ENCODE results near the gene DLEU7.

The DLEU7 gene

GRCh38 chr13:50812242-50812641, 31.2 kb downstream of the DLEU7 start:
- no peak for TF ChIP-seq CTCF (IDR thresholded peaks at IDR 0.05; ENCODE audit: borderline replicate concordance, control extremely low read depth, extremely low read depth, insufficient read depth, missing control alignments)
- no peak for DNase-seq (ENCODE audit: low spot score)
- in situ Hi-C loops (cut with MboI; ENCODE audit: low sequenced_read_pairs, unreplicated experiment) = no loop called here

- in situ Hi-C loops (cut with MboI; ENCODE audit: low sequenced_read_pairs, unreplicated experiment) = no loop called here
- peak; percentile 19 for DNase-seq (ENCODE audit: low spot score)
These were observed 32.5 kb downstream of the DLEU7 start for GRCh38 chr13:50810998-50811397.

GRCh38 chr13:50810468-50810867, 33.0 kb downstream of the DLEU7 start:
- DNase-seq (ENCODE audit: low spot score) = no peak
- no peak for TF ChIP-seq CTCF (IDR thresholded peaks at IDR 0.05; ENCODE audit: borderline replicate concordance, control extremely low read depth, extremely low read depth, insufficient read depth, missing control alignments)
- in situ Hi-C loops (cut with MboI; ENCODE audit: low sequenced_read_pairs, unreplicated experiment) = no loop called here

More at GRCh38 chr13:50810998-50811397, 32.5 kb downstream of the DLEU7 start:
- TF ChIP-seq CTCF (IDR thresholded peaks at IDR 0.05; ENCODE audit: borderline replicate concordance, control extremely low read depth, extremely low read depth, insufficient read depth, missing control alignments) = no peak

- in situ Hi-C loops (cut with MboI; ENCODE audit: low sequenced_read_pairs, unreplicated experiment) = loop anchor here (10.0 kb wide), 2 partner anchors 95 to 835 kb away; partner anchors contain the start of gene RNASEH2B
- no peak for DNase-seq (ENCODE audit: low spot score)
- TF ChIP-seq CTCF (IDR thresholded peaks at IDR 0.05; ENCODE audit: borderline replicate concordance, control extremely low read depth, extremely low read depth, insufficient read depth, missing control alignments) = no peak
These were observed 34.1 kb downstream of the DLEU7 start for GRCh38 chr13:50809133-50810090.

GRCh38 chr13:50805805-50806204, 37.7 kb downstream of the DLEU7 start:
- DNase-seq (ENCODE audit: low spot score) = no peak
- in situ Hi-C loops (cut with MboI; ENCODE audit: low sequenced_read_pairs, unreplicated experiment) = loop anchor here (10.0 kb wide), 2 partner anchors 99 to 831 kb away; partner anchors contain the start of gene RNASEH2B
- TF ChIP-seq CTCF (IDR thresholded peaks at IDR 0.05; ENCODE audit: borderline replicate concordance, control extremely low read depth, extremely low read depth, insufficient read depth, missing control alignments) = no peak

GRCh38 chr13:50801087-50801931, 42.2 kb downstream of the DLEU7 start:
- peak; percentile 43 for DNase-seq (ENCODE audit: low spot score)
- in situ Hi-C loops (cut with MboI; ENCODE audit: low sequenced_read_pairs, unreplicated experiment) = loop anchor here (10.0 kb wide), 2 partner anchors 103 to 827 kb away; partner anchors contain the start of gene RNASEH2B
- TF ChIP-seq CTCF (IDR thresholded peaks at IDR 0.05; ENCODE audit: borderline replicate concordance, control extremely low read depth, extremely low read depth, insufficient read depth, missing control alignments) = peak; percentile 73
